ENCODE measurements around the gene TMEM53.

The TMEM53 gene

GRCh38 chr1:44624268-44624901 is 49.9 kb downstream of the TMEM53 start:
- no peak for DNase-seq

DNA sequence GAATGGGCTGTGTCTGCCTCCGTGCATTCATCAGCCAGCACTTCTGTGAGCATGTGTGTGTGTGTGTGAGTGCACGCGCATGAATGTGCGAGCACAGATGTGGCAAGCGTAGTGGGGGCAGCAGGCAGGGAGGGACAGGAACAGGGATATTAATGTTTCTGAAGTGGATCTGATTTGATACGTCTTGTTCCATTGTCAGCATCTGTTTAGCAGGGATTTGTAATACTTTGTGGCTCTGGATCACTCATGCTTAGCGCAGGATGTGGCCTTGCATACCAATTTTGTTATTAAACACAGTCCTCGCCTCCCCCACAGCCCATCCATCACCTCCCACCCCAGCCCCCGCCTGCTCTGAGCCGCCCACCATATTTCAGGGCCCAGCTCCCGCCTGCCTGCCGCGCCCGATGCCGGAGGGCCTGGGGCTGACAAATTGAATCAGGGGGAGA is 52.4 kb downstream of the TMEM53 start:
- no peak for DNase-seq

GRCh38 chr1:44620072-44620471 is 54.2 kb downstream of the TMEM53 start:
- no peak for DNase-seq

DNA sequence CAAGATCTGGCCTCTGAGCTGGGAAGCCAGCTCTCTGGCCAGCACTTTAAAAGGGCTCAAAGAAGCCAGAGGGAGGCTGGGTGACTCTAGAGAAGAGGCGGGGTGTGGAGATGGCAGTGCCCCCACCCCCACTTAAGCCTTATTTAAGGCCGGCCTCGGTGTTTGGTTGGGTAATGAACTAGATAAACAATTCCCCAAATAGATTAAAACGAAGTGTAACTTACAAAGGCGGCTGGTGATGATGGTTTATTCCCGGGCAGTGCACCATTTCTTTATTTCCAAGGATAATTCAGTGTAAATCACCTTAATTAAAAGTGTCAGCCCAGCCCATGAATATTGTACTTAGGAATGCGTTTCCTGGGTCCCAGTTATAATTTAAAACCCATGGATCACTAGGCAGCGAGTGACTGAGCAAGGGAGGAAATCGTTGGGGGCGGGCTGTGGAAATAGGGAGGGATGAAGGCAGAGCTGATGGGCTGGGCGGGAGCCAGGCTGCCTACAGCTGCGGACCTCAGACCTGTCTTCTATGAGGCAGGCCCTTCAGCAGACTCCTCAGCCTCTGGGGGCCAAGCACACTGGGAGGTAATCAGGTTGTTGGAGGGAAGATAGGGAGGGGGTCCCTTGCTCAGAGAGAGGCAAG is 54.9 kb downstream of the TMEM53 start:
- DNase-seq: no peak

DNA sequence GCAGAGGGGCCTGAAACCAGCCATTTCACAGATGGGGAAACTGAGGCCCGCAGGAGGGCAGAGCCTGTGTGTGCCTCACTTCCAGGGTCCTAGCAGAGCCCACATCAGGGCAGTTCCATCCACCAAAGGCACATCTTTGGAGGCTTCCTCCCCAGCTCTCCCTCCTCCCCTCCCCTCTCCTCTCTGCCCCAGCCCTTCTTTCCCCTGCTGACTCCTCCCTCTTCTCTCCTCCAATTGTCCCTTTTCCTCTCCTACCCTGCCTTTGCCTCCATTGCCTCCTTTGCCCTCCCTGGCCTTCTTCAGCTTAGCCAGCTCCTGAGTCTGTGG is 56.6 kb downstream of the TMEM53 start:
- DNase-seq: no peak

DNA sequence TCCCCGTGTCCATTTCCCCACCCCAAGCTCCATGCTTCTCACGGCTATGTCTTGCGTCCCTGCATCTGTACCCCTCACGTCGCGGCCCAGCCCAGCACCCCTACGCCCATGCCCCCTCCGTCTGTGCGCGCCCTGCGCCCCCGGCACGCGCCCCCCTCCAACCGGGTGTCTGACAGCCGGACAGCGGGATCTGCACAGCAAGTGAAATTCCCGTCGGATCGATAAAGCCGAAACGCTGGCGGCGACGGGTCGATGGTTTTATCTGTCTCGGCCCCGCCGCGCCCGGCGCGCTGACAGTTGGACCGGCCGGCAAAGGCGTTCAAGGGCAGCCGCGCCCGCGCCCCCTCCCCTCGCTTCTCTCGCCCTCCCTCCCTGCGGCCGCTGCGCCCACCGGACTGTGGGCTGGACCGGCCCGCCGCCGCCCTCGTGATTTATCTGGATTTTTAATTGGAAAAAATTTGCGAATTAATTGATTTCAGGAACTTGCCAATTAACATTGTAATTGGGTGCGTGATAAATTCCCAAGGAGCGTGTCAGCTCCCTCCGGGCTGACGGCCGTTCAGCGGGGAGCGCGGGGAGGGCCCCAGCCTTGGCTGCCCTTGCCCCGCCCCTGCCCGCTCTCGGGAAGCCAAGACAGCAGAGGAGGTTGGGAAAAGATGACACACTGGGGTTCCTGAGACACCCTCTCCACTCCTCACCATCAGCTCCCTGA is 57.1 kb downstream of the TMEM53 start:
- no peak for DNase-seq

GRCh38 chr1:44616284-44616990 is 57.8 kb downstream of the TMEM53 start:
- DNase-seq: no peak

GRCh38 chr1:44613941-44614340 is 60.3 kb downstream of the TMEM53 start:
- no peak for DNase-seq

DNA sequence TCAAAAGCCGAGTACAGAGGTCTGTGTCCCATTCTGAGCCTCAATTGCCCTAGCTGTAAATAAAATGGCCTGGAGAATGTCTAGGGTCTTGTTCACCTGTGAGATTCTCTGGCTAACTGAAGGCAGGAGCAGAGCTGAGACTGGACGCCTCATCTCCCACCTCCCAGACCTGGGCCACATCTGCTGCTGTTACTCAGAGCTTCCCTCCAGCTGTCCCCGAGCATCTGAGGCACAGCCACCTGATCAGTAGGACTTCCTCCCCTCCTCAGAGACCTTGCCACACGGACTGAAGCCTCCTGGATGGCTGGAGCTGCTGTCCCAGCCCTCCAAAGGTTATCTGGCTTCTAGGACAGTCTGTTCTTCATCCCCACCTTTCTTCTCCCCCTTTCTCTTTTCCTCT is 62.4 kb downstream of the TMEM53 start:
- no peak for DNase-seq

GRCh38 chr1:44611419-44611818 is 62.9 kb downstream of the TMEM53 start:
- DNase-seq: no peak

DNA sequence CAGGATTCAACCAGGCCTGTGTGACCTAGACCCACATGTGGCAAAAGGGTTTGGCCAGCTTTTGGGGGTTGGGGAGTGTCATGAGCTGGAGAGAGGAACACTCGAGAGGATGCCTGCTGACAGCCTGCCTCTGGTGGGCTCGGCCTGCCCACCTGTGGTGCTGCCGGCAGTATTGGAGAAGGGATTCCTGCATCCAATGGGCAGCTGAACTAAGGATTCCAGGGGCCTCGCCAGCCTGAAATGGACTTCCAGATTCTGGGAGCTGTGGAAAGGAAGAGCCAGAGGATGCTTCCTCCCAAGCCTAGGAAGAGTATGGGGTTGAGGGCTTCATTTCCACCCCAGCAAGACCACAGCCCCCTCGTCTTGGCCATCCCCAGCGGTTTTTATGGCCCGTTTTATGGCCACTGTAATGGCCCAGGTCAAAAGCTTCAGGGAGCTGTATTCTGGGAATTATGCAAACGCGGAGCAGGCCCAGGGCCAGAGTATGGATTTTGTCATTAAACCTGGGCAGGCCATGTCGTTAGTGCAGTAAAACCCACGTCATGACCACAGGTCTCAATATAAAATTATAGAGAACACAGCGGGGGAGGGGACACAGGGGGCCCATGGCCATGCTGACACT is 63.6 kb downstream of the TMEM53 start:
- DNase-seq: no peak

GRCh38 chr1:44609768-44610526 is 64.3 kb downstream of the TMEM53 start:
- no peak for DNase-seq

- DNase-seq: no peak
Observed at GRCh38 chr1:44609412-44609767, 64.9 kb downstream of the TMEM53 start.

GRCh38 chr1:44608141-44608540 is 66.1 kb downstream of the TMEM53 start:
- no peak for DNase-seq

GRCh38 chr1:44606701-44607281 is 67.5 kb downstream of the TMEM53 start:
- no peak for DNase-seq

- no peak for DNase-seq
Observed at GRCh38 chr1:44605914-44606615, 68.2 kb downstream of the TMEM53 start.

DNA sequence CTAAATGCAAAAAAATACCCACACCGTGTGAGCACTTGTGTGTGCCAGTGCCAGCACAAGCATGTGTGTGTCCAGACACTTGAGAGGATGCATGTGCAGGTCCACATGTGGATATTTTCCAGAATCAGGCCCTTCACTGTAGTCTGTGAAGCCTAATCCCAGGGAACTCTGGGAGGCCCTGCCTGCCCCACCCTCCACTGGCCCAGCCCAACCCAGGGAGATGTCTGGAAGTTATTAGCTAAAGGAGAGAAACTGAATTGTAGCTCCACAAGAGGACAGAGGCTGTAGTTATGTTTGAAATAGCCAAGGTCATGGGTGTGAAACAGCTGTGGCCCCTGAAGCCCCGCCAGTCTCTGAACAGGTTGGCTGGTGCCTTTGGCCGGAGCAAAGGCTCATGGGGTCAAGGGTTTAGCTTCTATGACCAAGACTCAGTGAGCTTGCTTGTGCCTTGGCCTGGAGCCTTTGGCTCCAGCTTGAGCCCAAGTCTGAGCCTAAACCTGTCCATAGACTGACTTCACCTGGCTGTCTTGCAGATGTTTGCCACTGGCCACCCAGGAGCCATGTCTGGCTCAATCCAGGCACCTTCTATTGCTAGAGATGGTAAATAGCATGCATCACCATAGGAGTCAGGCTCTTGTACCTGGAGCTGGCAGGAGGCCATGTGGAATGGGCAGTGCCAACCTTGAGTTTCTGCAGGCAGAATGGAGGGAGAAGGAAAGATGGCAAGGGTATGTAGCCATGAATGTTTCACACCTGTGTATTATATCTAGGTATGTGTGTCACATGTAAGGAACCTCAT is 69.9 kb downstream of the TMEM53 start:
- no peak for DNase-seq

DNA sequence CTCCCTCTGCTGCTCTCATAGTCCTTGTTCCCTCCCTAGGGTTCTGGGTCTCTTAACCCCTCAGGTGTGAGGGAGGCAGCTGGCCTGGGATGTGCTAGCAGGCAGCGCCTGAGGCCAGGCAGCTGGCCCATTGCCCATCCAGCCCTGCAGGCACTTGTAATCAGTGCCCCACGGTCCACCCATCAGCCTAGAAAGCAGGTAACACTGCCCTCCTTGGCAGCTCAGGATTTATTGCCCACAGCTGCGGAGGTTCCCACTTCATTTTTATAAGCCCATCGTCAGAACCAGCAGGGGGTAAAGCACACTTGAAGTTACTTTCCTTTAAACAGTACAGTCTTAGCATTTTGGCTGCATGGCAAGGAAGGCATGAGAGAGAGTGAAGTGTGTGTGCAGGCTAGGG is 70.6 kb downstream of the TMEM53 start:
- DNase-seq: no peak
